ENCODE results near the gene DUS1L.

GRCh38 chr17:82034371-82035011, 31.1 kb downstream of the DUS1L start:
- TF ChIP-seq CTCF (IDR thresholded peaks at IDR 0.05; ENCODE audit: poor library complexity) = no peak
- no peak for TF ChIP-seq EZH2 (IDR thresholded peaks at IDR 0.05; ENCODE audit: borderline replicate concordance)
